Mucosa of descending colon (tissue), 3 donors: Measurements from ENCODE around the gene STK32B. TPM values are rescaled to one million over a fixed set of nuclear protein-coding genes. Genes with fewer than 3 reads are reported as not detected.

Experiments used
- ATAC-seq: fragments of 200-7000 bp; cut with Tn5 transposase; one replicate; pipeline ENCODE4 v1.9.1; 2020; ENCODE audit warnings: mild to moderate bottlenecking, moderate library complexity
- DNase-seq, 3 donors: peaks; one replicate each; pipeline ENCODE4 v3.0.0-alpha.2; 2020
- H3K36me3 ChIP-seq: fragments of 200-600 bp; one replicate; pipeline ENCODE4 v1.8.0; 2021; ENCODE audit warnings: low read depth, mild to moderate bottlenecking
- H3K4me1 ChIP-seq: fragments of 200-600 bp; one replicate; pipeline ENCODE4 v1.8.0; 2021; ENCODE audit warnings: low read depth, mild to moderate bottlenecking
- H3K4me3 ChIP-seq: fragments of 200-600 bp; one replicate; pipeline ENCODE4 v1.8.0; 2021; ENCODE audit warnings: mild to moderate bottlenecking
- H3K9me3 ChIP-seq: fragments of 200-600 bp; one replicate; pipeline ENCODE4 v1.8.0; 2021; ENCODE audit warnings: mild to moderate bottlenecking
- intact Hi-C, 2 donors: fragments of 100-400 bp; cut with DNase I in 1 of 2; cut with micrococcal nuclease in 1 of 2; formaldehyde crosslinking; loops; one replicate each; pipeline versions ENCODE4 v1.11.0 to v1.11.1; 2022; cut with DNase I, micrococcal nuclease
- total RNA-seq, 3 donors: library from RNA; stranded (reverse); fragmentation: NEBNext Ultra II Directional in 2 of 3; extraction: Animal tissue kit (Norgen Biotek cat#: 25700) in 2 of 3; gene quantifications; one replicate each; pipeline versions ENCODE4 v1.2.1 to v1.2.4, GENCODE V29; 2021 to 2023
- TF ChIP-seq, protein P1 (sequence below): fragments of 200-600 bp; IDR thresholded peaks from one replicate; pipeline ENCODE4 v1.8.0; 2022; ENCODE audit warnings: antibody characterized with exemption, mild to moderate bottlenecking
- donor health status: DM: no; HTN: no; CAD: no; lungs with moderate emphysema.
- donor health status: DM: no; HTN: no; CAD: no.
- donor health status: DM: no; HTN: yes; CAD: no.

STK32B gene
- total RNA-seq, 3 donors from 2014 or later = 0.67 to 2.2 (median 1.1) TPM

DNA sequence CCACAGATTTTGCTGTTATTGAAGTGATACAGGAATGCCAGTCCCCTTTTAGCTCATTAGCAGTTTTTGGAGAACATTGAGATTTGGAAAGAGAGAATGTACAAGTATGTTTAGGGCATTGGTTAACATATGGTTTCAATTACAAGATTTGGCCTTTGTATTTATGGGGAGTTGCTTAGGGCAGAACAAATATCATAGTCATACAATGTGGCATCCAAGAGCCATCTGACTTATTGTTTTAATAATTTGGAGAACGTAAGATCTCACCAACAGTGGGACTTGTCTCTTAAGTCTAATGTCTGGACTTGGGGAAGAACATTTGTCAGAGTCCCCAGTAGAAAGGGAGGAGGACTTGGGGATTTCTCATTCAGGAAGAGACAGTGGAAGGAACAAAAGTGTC, 166.1 kb downstream of the STK32B start:
- H3K36me3 ChIP-seq = no peaks in the 10 kb centered on the region
- no peak overlapping the region for H3K4me3 ChIP-seq
- ATAC-seq (no peak), DNase-seq (no peak)
- TF ChIP-seq, protein P1, sequence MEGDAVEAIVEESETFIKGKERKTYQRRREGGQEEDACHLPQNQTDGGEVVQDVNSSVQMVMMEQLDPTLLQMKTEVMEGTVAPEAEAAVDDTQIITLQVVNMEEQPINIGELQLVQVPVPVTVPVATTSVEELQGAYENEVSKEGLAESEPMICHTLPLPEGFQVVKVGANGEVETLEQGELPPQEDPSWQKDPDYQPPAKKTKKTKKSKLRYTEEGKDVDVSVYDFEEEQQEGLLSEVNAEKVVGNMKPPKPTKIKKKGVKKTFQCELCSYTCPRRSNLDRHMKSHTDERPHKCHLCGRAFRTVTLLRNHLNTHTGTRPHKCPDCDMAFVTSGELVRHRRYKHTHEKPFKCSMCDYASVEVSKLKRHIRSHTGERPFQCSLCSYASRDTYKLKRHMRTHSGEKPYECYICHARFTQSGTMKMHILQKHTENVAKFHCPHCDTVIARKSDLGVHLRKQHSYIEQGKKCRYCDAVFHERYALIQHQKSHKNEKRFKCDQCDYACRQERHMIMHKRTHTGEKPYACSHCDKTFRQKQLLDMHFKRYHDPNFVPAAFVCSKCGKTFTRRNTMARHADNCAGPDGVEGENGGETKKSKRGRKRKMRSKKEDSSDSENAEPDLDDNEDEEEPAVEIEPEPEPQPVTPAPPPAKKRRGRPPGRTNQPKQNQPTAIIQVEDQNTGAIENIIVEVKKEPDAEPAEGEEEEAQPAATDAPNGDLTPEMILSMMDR = no peak
- peaks cover 10% of the 10 kb centered on the region for H3K9me3 ChIP-seq
- intact Hi-C loops = no loop called here
- H3K4me1 ChIP-seq = no peaks in the 10 kb centered on the region

DNA sequence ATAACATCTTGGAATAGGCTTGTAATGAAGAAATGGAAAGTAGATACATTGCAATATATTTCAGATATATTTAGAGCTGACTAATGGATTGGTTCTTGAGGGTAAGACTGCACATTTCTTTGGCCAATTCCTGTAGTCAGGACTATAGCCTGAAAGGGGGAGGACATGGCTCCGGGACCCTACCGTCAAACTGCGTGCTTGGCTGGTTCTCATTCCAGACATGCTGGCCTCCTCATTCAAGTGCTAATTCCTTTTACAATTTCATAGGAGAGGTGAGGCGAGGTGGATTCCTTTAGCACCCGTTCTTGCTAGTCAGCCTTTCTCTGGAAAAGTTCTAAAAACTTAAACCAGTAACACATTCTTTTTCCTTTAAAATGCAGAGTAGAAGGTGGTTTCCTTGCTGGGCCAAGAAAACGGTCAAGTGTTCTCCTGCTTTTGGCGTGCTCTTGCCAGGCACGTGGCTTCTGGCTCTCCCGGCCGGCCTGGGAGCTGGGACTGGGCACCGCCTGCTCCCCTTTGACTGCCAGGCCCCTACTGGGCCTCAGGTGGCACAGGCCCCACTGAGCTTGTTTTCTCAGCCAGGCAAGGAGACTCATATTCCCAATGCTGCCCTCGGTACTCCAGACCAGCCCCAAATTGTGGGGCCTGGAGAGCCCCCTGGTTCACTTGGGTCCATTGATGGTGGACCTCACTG, 167.2 kb downstream of the STK32B start:
- Histone ChIP-seq H3K36me3 (no peaks in the 10 kb centered on the region), H3K4me3 (no peak overlapping the region), H3K9me3 (peaks cover 10% of the 10 kb centered on the region), H3K4me1 (no peaks in the 10 kb centered on the region)
- intact Hi-C loops = no loop called here
- DNase-seq (no peak), ATAC-seq (no peak)
- TF ChIP-seq, protein P1 = no peak

DNA sequence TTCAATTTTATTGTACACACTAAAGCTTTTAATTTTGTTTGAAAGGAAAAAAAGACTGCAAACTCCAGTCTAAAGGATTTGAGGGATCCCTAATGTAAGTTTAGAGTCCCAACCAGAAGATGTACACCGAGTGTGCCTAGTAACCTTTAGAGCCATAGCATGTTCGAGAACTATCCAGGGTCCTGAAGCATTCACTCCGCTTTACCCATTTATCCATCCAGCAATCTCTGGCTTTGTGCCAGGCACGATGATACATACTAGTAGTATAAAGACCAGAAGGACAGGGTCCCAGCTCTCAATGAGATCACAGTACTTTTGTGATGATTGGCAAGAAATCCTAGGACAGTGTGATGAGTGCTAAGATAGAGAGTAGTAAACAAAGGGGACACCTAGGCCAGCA, 168.7 kb downstream of the STK32B start:
- Histone ChIP-seq H3K36me3 (no peaks in the 10 kb centered on the region), H3K9me3 (peaks cover 10% of the 10 kb centered on the region), H3K4me3 (no peak overlapping the region), H3K4me1 (no peaks in the 10 kb centered on the region)
- ATAC-seq = no peak
- no peak for DNase-seq
- TF ChIP-seq, protein P1 = no peak
- intact Hi-C loops = no loop called here

DNA sequence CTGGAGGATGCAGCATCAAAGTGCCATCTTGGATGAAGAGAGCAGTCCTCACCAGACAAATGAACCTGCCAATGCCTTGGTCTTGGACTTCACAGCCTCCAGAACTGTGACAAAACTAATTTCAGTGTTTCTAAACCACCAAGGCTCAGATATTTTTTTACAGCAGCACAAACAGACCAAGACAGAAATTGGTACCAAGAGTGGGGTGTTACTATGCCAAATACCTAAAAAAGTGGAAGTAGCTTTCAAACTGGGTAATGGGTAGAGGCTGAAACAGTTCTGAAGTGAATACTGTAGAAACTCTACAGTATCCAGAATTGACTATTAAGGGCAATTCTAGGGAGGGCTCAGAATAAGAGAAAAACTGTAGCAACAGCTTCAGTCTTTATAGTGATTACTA, 170.8 kb downstream of the STK32B start:
- ATAC-seq (no peak), DNase-seq (no peak)
- Histone ChIP-seq H3K4me1 (no peaks in the 10 kb centered on the region), H3K9me3 (peaks cover 10% of the 10 kb centered on the region), H3K36me3 (no peaks in the 10 kb centered on the region), H3K4me3 (no peak overlapping the region)
- TF ChIP-seq, protein P1 = no peak
- intact Hi-C loops = no loop called here

DNA sequence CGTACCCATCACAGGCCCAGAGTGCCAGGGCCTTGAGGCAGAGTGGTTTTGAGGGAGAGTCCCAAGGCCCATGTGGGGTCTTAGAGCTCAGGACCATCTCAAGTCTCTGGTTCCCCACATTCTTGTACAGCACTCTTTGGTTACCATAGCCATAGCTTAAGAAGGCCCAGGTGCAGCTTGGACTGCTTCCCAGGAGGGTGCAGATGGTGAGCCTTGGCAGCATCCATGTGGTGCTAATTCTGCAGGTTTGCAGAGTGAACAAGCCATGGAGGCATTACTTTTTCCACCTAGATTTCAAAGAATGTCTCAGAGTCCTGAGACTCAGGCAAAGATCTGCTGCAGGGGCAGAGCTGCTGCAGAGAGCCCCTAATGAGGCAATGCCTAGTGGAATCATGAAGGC, 171.7 kb downstream of the STK32B start:
- ATAC-seq = no peak
- Histone ChIP-seq H3K9me3 (peaks cover 10% of the 10 kb centered on the region), H3K4me3 (no peak overlapping the region), H3K36me3 (no peaks in the 10 kb centered on the region), H3K4me1 (no peaks in the 10 kb centered on the region)
- intact Hi-C loops = no loop called here
- TF ChIP-seq, protein P1 = no peak
- no peak for DNase-seq

DNA sequence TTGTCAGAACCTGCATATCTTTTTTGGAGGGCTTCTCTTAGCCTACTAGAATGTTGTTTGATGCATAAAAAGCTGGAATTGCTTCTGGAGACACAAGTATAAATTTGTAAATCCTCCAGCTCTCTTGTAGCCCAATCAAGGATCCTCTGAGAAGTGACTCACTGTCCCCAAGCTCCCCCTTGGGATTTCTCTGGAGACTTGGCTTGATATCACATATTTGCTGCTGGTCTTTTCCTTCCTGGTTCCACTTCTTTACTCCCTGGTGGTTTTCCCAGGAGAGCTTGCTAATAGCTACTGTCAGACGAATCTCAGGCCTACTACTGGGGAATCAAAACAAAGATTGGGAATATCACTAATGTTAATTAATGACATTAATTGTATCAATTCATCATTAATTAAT, 173.1 kb downstream of the STK32B start:
- no peak for DNase-seq
- Histone ChIP-seq H3K36me3 (no peaks in the 10 kb centered on the region), H3K4me3 (no peak overlapping the region), H3K9me3 (peaks cover 10% of the 10 kb centered on the region), H3K4me1 (no peaks in the 10 kb centered on the region)
- intact Hi-C loops = no loop called here
- TF ChIP-seq, protein P1 = no peak
- no peak for ATAC-seq
